ENCODE measurements around the gene SEMA3D.
"Not testable (repeated sequence)": the region's sequence is repeated elsewhere in the genome, so short reads cannot be mapped to it uniquely, and the experiment has no call there.

The SEMA3D gene

DNA sequence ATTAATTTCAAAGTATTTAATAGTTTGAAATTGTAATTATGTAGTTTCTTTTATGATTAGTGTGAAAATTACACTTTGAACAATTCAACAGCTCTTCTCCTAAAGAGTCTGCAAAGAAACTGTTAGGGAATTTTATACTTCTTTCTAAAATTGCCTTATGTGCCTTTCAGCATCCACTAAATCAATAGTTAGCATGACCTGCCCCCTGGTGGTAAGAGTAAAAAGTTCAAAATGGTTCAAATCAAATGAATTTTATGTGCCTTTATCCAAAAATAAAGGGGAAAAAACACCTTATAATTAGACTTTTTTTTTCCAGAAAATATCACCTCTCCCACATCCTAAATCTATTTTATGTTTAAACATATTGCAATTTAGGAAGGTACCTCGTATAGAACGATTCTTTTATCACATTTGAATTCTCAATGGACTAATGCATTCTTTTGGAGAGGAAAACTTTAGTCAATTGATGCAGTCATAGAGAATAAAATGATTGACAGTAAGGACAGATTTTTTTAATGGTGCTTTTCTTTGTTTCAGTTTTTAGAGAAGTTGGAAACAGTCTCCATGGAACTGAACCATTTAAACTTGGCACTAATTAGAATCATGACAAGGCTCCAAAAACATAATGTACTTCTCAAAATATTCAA lies 163.7 kb downstream of the SEMA3D start:
- peak in 1 of 5 experiments; percentile 16 for DNase-seq

DNA sequence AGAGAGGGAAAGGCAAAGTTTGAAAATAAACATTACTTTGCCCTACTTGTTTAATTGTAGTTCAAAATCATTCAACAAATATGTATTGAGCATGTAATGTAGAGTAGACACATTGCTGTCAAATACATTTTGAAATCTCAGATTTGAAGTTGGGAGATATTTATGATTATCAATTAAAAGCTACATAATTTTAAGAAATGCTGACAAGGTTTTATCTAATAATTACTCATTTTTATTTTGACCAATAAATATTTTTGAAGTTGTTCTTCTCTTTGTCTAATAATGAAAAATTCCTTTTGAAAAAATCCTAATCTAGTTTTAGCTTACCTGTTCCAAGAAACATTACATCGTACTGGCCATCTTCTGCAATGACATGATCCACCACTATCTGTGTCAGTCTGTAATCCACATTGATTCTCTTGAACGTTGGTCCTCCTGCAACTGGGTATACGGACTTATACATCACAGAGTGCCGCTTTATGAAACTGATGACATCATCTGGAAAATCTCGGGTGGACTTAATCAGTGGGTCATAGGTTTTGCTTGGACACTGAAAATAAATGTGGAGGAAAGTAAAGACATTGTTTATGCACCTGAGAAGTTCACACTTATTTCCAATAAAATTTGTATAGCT lies 164.7 kb downstream of the SEMA3D start:
- DNase-seq, result no peak

DNA sequence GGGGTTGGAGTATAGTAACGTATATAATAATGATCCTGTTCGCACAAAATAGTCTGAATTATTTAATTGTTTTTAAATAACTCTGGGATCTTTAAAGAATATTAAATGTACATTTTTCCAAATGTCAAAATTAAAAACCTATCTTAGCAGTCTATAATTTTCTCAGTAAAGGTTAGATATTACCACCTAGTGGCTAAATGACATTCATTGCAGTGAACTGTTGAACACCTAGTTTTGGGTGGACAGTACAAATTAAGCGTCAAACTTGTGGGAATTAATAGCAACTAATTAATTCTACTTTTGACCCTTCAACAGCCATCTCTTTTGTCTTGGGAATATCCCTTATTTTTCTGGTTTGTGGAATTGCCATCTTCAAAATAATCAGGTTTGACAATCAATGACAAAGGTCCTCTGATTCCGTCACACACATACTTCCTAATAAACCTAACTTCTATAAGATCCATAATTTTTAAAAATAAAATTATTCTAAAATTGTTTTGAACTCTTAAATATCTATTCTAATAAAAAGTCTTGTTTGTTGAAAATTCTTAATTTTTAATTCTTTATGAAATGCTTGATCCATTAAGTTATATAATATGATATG lies 165.7 kb downstream of the SEMA3D start:
- no peak for DNase-seq

DNA sequence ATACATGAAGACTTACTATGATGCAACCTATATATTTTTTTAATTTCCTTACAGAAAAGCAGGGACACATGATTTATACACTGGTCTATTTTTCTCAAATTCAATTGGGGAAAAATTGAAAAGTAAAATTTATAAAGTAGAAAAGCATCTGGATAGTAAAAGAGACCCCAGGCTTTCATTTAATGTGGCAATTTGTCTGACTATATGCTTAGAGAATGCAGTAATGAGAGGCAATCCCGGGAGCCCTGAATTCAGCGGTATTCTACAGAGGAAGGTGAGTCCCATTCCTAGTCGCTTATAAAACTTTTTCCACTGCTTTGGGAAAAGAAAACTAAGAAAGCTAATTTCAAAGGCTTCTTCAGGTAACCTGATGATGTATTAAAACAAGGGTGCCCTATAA lies 167.1 kb downstream of the SEMA3D start:
- DNase-seq, result no peak

DNA sequence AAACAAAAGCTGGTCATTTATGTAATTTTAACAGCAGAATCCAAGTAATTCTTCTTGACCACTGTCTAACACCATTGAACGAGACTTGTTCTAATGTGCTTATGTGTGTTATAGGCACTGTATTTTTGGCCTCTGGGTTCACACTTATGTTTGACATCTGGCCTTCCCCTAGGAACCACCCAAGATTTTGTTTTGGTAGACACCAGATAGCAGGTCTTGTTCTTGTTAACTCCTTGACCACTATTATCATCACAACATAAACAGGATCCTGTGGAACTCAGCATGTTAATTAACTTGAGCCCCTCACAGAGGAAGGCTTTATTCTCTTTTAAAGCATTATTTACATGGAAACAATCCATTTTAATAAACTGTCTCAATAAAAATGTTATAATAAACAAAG lies 167.7 kb downstream of the SEMA3D start:
- no peak for DNase-seq

DNA sequence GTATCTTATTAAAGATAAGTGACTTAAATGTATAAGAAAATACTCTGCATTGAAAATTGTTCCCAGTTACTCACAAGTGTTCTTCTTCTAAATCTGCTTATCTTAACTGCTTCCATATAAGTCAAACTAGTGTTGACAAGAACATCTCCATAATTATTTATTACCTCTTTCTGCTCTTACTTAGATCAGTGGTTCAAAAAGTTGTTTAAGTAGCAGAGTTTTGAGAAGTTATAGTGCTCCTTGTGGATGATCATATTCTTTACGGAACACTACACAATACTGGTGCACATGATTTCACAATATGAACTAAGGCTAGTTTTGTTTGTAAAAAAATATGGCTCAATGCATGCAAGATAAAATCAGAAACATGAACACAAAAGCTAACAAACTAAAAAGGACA lies 168.4 kb downstream of the SEMA3D start:
- DNase-seq, result no peak

DNA sequence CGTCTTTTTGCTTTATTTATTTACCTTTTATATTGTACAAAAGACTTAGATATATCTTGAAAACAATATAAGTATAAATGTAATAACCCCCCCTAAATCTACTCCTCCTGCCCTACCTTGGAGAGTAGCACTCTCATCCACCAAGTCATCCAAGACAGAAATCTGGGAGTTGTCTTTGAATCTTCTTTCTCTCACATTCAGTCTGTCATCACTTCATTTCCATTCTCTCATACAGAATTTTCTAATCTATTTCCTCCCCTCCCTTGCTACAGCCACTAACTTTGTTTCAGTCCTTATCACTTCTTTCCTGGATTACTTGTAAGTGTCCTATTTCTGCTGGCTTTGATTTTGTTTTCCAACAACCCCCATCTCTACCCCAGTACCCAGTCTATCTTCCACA lies 170.6 kb downstream of the SEMA3D start:
- no peak for DNase-seq

DNA sequence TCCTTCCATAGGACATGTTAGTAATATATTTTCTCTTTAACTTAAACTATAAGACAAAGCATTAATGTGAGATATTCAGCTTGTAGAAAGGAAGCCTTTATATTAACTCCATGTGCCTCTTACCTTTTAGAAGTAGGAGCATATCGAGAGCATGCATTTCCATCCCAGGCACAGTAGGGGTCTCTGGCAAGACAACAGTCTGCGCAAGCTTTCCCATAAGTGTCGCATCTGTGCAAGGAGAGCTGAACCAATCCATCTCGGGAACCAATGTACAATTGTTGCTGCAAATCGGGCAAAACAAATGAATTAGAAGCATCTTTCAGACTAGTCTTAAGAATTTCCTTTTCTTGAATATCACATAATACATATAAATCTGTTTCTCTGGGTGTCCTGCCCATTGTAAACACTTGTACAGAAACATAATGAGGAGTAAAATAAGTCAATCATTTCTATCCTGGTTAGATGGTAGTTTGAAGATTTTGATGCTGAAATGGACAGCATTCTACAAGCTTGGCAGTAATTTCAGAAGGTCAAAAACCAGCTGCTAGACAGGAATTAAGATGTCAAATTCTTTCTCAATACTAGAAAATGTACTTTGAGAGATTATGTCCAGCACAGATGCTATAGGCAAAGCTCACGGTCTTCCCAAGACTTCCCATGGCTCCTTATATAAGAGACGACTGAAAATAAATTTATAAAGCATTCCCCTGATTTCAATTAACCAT lies 171.8 kb downstream of the SEMA3D start:
- DNase-seq, result no peak

DNA sequence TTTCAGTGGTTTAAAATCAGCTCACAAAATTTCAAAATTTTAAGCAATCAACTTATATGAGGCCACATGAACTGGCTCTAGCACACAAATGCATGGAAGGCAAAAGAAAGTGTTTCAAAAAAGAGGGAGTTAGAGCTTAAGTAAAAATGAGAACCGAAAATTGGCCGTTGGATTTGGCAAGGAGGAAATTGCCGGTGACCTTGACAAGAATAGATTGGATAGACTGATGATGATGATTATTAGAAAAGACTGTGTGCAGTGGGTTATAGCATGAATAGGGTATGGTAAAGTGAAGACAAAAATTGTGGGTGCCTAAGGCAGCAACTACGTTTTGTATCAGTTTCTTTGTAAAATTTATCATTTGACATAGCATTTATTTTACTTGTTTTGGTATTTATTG lies 175.7 kb downstream of the SEMA3D start:
- no peak for DNase-seq

DNA sequence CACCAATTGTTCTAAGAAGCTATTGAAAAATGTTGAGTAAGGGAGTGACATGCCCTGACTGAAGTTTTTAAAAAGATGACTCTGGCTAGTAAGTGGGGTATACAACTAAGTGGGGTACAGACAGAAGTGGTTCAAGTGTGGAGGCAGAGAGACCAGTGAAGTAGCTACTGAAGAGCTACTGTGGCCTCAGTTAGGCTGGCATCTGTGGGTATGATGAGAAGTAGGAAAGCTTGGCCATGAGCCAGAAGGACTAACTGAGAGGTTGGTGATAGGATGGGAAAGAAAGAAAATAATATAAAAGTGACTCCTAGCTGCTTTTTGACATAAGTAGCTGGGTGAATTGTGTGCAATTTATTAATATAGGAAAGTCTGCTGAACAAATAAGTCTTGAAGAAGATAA lies 176.6 kb downstream of the SEMA3D start:
- DNase-seq, result no peak

DNA sequence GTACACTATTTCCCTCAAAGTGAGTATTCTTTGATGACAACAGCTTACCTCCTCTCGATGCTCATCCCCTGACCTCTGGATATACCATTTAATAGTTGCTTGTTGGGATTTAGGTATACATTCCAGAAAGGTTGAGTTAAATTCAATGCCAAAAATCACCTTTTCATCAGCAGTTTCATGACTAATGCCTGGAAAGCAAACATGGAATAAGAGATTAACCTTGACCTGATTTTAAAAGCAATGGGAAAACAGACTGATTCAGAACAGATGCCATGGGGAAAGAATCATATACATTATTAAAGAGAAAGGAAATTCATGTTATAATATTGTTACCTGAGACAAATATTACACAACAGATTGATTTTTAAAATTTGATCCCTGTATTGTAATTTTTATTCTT lies 180.1 kb downstream of the SEMA3D start:
- no peak for DNase-seq

DNA sequence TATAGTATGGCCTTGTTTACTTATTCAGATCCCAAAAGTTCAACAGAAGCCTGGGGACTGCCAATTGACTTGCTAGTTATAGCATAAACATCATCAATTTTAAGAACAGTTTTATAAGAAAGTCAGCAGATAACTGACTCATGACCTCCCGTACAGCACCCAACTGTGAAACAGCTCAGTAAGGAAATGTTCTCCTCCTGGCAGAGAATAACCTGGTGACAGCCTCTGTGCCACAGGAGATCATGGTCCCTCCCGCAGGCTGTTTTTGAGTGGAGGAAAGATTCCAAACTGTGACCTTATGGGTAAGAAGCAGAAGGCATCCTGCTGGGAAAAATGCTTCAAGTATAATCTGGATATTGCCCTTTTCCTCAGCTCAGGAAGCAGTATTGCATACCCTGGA lies 182.5 kb downstream of the SEMA3D start:
- DNase-seq, result no peak

DNA sequence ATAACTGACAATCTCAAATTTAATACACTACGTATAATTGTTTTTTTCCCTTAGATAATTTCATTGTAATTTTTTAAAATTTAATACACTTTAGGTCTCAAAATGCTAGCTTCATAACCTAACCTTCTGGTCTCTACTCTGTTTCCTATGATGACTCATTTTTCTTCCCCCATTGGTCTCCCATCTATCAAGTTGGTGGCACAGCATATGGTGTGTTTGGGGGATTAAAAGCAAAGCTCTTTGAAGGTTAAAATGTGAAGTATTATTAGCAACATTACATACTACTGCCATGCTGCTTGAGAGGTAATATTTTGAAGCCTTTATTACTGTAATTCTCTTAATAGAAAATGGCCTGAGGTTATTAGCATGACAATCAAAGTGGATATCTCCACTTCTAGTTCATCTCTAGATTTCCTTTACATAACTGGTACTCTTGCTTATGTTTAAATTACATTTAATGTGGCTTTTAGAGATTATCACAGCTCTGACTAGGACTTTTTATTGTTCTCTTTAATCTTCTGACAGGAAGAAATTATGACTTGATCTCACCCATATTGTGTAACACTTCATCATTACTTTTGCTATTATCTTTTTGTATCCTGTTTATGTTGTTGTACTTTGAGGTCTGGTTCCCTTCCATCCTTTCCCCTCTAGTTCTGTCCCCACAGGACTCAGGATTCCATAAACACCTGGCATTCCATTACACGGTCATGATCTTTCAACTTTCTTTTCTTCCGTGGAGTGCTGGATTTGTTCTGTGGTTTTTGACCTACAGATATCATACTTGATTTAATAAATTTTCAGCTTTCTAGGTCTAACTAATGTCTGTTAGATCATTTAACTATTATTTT lies 185.1 kb downstream of the SEMA3D start:
- no peak for DNase-seq

DNA sequence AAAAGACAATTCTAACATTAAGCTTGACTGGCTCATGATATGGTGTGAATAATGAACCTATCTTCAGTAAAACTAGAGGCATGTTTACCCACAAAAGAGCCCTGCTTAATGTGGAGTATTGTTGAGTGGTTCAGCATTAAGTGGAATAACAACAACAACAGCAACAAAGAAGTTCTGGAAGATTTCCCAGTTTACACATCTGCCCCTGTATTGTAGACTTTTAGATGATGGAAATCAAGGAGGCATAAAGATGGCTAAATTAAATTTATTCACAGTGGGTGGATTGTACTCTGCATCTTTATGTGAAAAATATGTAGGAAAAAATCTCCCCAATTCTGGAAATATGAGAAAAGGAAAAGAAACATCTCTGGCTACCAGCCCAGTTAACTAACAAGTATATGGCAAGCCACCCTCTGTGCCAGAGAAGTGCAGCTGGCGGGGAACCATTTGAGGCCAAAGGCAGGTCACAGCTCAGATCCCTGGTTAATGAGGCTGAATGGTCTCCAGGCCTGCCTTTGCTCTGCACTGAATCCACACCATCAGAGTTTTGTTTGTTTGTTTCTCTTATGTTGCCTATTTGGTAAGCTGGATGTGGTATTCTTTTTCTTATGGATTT lies 186.0 kb downstream of the SEMA3D start:
- DNase-seq, result no peak

DNA sequence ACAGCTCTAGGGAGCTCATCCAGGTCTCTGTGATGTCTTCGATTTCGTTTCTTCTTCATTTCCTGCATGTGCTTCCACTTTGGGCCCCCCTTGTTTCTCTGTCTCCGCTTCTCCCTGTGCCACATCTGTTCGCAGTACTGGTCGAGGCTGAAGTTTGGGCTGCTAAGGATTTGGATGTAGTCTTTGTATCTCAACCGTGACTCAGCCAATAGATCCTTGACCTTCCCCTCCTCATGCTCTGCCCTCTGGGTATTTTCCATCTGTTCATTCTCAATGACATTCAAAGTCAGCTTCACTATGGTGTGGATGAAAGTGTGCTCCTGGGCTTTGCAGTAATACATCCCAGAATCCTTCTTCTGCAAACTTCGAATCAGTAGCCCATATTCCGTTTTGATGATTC lies 187.4 kb downstream of the SEMA3D start:
- no peak for DNase-seq

DNA sequence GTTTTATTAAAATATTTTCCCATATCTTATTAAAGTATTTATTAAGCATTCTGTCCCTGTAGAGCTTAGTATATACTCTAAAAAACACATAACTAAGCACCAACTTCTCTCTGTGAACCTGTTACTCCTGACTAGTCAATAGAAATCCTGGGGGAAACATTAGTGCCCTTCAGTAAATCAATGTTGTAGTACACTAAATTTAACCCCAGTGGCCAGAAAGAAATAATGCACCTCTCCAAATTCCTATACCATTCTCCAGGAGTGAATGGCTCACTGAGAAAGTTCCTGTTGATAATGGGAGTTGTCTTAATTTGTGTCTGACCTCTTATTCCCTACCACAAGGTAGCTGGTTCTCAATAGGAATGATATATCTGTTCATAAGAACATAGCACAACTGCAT lies 188.2 kb downstream of the SEMA3D start:
- DNase-seq, result no peak

DNA sequence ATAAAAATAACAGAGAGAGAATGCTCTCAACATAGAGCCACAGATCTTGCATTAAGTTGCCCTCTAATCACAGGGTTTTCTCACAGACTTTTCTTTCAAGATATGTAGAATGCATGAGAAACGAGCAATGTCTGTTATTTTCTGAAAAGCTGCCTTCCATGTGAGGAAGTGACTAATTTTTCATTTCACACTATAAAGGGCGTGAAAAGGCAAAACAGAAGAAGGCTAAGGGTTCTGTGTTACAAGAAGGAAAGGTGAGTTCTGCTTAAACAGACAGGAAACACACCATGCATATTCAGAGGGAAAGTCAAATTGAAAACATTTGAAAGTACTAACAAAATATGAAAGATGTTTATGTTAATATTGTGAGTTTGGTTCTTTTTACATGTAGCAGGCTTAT lies 189.2 kb downstream of the SEMA3D start:
- DNase-seq, result peak in 1 of 5 experiments; percentile 14

DNA sequence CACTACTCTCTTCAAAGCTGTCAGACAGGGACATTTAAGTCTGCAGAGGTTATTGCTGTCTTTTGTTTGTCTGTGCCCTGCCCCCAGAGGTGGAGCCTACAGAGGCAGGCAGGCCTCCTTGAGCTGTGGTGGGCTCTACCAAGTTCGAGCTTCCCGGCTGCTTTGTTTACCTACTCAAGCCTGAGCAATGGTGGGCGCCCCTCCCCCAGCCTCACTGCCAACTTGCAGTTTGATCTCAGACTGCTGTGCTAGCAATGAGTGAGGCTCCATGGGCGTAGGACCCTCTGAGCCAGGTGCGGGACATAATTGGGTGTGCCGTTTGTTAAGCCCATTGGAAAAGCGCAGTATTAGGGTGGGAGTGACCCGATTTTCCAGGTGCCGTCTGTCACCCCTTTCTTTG lies 193.9 kb downstream of the SEMA3D start:
- DNase-seq, result not testable (repeated sequence)

DNA sequence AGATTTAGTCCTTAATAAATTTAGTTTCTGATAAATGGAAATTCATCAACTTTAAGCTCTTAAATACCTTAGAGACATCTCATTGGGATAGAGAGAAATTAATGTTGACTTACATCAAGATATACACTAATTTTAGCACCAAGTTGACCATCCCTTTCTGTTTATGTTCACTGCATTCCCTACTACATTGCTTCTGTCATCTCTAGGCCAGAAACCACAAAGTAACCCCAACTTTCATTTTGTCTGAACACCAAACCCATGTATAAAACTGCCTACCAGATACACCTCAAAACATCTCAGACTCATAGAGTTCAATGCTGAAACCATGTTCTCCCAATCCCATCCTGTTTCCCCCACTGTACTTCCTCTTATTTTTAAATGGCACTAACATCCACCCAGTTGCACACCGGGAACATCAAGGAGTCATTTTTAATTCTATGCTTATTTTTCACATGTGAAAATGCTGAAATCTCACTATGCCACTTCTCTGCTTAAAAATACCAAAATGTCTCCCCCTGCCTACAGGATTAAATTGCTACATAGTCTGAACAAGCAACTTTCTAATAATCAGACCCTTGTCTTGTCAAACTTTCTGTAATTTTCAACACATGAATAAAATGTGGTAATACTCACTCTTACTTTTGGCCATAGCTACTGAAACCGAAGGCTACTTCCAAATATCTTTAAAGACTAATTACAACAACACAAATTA lies 201.6 kb downstream of the SEMA3D start:
- peak in 1 of 5 experiments; percentile 1 for DNase-seq

DNA sequence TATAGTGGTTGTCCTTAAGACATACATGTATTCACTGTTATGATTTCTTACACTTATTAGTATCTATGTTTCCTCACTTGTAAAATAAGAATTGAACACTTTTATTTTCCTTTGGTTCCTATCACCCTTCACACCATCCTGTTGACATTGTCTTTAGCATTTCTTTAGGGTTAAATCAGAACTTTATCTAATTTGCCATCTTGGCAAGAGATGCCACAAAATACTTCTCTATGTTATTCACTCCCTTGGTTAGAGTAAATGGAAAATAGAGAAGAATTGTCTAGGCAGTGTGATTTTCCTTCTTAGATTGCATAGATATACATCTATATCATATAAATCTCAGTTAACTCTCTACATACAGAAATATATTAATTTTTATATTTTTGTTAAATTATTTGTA lies 204.7 kb downstream of the SEMA3D start:
- DNase-seq, result no peak
